IPS-20b (cell line): Measurements from ENCODE around the gene ROR1.

Source experiments
- H3K27ac ChIP-seq: one replicate; pipeline ENCODE4 v1.5.1; 2013; ENCODE audit warnings: low read length
- H3K27me3 ChIP-seq: 2 replicates; pipeline ENCODE4 v1.6.1; 2013; ENCODE audit warnings: mild to moderate bottlenecking, low read length, inconsistent platforms; ENCODE audit not compliant: insufficient read depth
- H3K36me3 ChIP-seq: 2 replicates; pipeline ENCODE4 v1.6.1; 2013; ENCODE audit warnings: low read depth, mild to moderate bottlenecking, inconsistent platforms, low read length, moderate library complexity; ENCODE audit not compliant: insufficient read depth
- H3K4me1 ChIP-seq: 2 replicates; pipeline ENCODE4 v1.6.1; 2013; ENCODE audit warnings: mild to moderate bottlenecking, control low read depth, inconsistent platforms, low read length, moderate library complexity; ENCODE audit not compliant: insufficient read depth
- H3K4me3 ChIP-seq: 2 replicates; pipeline ENCODE4 v1.5.1; 2013; ENCODE audit warnings: mild to moderate bottlenecking, low read length, inconsistent platforms
- H3K9ac ChIP-seq: 2 replicates; pipeline ENCODE4 v1.6.1; 2013; ENCODE audit warnings: low read depth, mild to moderate bottlenecking, inconsistent platforms, low read length, moderate library complexity
- H3K9me3 ChIP-seq: 2 replicates; pipeline ENCODE4 v1.6.1; 2013; ENCODE audit warnings: mild to moderate bottlenecking, low read depth, low read length, inconsistent platforms; ENCODE audit not compliant: insufficient read depth

Gene ROR1

DNA sequence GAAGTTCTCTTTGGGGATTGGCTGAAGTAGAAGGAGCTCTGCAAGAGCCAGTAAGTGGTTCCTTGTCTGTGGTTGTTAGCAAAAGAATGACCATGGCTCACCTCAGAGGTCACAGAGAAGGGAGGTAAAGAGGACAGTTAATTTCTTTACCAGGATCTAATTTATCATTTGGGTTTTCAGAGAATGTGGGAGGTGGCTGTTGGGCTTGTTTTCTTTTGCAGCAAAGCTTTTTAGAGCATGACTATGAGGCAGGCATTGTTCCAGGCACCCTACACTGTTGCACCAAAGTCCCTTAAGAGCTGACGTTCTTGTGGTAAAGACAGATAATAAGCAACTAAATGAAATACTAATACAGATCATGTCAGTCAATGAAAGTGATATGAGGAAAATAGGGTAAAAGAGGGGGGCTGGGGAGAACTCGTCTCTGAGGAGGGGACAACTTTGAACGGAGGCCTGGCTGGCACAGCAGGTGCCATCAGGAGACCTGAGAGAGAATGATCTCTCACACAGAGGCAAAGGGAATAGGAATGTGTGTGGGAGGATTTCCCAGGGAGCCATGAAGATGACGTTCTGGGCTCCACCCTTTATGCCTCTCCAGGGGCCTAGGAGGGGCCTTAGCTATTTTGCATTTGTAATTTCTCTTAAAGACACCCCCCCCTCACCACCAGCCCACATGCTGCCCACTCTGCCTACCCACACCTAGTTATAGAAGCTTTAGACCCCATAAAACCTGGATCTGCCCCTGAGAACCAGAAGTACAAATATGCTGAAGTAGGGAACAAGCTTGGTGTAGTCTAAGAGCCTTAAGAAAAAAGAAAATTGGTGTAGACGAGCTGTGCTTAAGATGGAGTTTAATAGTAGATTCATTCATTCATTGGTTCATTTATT, 177.5 kb downstream of the ROR1 start:
- no peaks in the 10 kb centered on the region for H3K36me3 ChIP-seq
- H3K4me3 ChIP-seq = no peak overlapping the region
- no peak overlapping the region for H3K9ac ChIP-seq
- peaks cover 17% of the 10 kb centered on the region for H3K4me1 ChIP-seq
- H3K27me3 ChIP-seq = no peaks in the 10 kb centered on the region
- peaks cover 15% of the 10 kb centered on the region for H3K9me3 ChIP-seq
- H3K27ac ChIP-seq = no peak overlapping the region

DNA sequence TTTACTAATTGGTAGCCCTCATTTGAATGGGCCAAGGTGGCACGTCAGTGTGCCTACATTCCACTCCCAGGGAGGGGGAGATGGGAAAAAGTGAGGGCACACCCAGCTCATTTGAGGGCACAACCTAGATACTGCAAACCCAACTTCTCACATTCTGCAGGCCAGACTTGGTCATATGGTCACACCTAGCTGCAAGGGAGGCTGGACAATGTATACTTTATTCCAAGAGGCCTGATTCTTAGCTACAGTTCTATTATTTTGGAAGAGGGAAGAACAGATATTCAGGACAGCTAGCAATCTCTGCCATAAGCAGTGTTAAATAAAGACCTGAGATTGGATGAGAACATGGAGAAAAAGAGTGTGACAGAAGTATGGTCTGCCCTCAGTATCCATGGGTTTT, 180.4 kb downstream of the ROR1 start:
- H3K4me1 ChIP-seq = peaks cover 11% of the 10 kb centered on the region
- no peak overlapping the region for H3K27ac ChIP-seq
- no peaks in the 10 kb centered on the region for H3K27me3 ChIP-seq
- no peaks in the 10 kb centered on the region for H3K36me3 ChIP-seq
- peaks cover 15% of the 10 kb centered on the region for H3K9me3 ChIP-seq
- no peak overlapping the region for H3K4me3 ChIP-seq
- no peak overlapping the region for H3K9ac ChIP-seq

DNA sequence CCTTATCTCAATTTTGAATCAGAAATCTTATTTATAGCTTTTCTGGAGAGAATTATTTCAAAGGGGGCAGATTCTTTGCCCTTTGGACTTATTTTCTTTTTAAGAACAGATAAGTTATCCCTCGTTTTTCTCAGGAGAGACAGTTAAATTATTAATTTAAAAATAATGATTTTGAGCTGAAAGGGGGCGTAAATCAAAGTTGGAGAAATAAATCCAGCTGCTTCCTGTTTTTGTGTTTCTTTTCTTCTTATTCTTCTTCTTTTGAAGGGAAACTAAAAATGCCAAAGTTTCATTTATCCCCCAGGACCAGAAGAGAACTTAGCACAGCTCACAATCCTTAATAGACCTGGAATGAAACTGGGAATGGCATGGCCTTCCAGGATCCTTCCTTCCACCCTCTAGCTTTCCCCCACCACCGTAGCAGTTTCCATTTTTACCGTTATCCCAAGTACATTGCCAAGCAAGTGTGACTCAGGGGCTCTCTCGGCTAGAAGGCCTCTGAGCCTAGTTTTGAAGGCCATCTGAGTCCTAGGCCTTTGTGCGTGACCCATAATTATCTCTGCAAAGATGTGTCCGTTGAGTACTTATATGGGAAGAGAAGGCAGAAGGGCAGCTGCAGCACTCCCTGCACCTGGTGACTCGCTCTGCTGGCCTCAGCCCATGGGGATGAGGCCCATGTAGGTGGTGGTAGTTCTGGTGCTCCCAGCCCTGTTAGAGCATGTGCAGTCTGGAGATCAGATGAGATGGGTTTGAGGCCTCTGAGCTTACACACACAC, 181.7 kb downstream of the ROR1 start:
- Histone ChIP-seq H3K27me3 (no peaks in the 10 kb centered on the region), H3K9me3 (peaks cover 15% of the 10 kb centered on the region), H3K27ac (no peak overlapping the region), H3K4me3 (no peak overlapping the region), H3K9ac (no peak overlapping the region), H3K4me1 (peaks cover 9% of the 10 kb centered on the region), H3K36me3 (no peaks in the 10 kb centered on the region)

DNA sequence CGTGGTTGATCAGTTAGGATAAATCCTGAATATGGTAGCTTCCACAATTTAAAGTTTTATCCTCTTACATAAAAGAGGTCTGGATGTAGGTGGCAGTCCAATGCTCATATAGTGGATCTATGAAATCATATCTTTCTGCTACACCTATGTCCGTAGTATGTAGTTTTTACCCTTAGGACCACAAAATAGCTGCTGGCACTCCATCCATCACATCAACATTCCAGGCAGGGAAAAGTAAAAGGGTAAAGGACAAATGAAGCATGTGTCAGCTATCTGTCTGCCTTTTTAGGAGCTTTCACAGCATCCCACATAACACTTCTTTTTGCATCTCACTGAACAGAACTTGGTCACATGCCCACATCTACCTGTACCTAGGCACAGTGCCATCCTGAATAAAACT, 184.7 kb downstream of the ROR1 start:
- no peak overlapping the region for H3K9ac ChIP-seq
- H3K27ac ChIP-seq = no peak overlapping the region
- H3K36me3 ChIP-seq = no peaks in the 10 kb centered on the region
- H3K4me1 ChIP-seq = no peaks in the 10 kb centered on the region
- peaks cover 8% of the 10 kb centered on the region for H3K9me3 ChIP-seq
- H3K4me3 ChIP-seq = no peak overlapping the region
- no peaks in the 10 kb centered on the region for H3K27me3 ChIP-seq

DNA sequence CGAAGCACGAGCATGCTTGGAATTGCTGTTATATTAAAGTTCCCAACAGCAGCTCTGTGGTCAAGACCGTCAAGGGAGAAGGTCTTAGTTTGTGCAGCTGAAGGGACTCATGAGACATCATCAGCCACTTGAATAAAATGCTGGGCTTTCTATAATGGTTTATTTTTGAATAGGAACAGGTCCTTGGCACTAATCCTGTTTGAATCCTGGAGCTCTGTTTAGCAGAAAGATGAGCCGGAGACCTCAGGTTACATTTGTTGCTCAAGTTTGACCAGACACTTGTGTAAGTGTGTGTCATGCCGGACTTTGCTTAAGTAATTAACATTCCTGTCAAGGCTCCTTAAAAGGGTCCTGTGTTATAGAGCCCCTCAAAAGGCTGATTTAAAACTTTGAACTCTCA, 186.5 kb downstream of the ROR1 start:
- Histone ChIP-seq H3K27me3 (no peaks in the 10 kb centered on the region), H3K4me3 (no peak overlapping the region), H3K4me1 (no peaks in the 10 kb centered on the region), H3K9ac (no peak overlapping the region), H3K36me3 (no peaks in the 10 kb centered on the region), H3K27ac (no peak overlapping the region), H3K9me3 (no peaks in the 10 kb centered on the region)

DNA sequence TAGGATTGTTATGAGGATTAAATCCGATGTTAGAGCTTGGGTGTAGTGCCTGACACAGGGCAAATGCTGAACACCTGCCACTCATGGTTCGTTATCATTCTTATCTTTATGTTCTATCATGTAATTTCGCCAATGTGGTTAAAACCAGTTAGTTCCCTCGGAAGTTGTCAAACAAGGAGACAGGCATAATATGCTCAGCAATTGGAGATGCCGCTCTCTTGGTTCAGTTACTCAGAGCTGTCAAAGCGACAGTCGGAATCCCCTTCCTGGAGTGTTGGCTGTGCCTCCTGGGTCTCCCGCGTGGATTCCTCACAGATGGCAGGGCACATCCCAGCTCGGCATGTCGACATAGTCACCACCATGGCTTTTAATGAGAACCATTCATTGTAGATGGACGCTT, 192.2 kb downstream of the ROR1 start:
- no peak overlapping the region for H3K9ac ChIP-seq
- peaks cover 7% of the 10 kb centered on the region; the same call in 1 of the 2 replicates for H3K4me1 ChIP-seq
- H3K4me3 ChIP-seq = no peak overlapping the region

DNA sequence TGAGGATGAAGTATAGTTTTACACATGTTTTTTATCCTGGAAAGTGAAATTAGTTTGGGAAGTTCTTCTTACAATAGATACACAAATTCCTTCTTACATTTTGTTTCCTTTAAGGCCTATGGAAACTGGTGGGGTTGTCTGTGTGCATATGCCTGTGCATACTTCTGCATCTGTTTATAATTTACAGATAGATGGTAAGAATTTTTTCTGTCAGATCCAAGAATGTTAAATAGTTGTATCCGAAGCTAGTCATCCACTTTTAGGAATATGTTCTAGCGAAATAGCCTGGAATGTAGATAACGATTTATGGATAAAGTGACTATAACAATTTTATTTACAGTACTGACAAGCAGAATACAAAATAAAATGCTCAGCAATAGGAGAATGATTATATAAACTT, 194.1 kb downstream of the ROR1 start:
- Histone ChIP-seq H3K4me1 (peaks cover 7% of the 10 kb centered on the region; the same call in 1 of the 2 replicates), H3K9me3 (no peaks in the 10 kb centered on the region), H3K36me3 (no peaks in the 10 kb centered on the region), H3K27me3 (no peaks in the 10 kb centered on the region), H3K27ac (no peak overlapping the region), H3K4me3 (no peak overlapping the region), H3K9ac (no peak overlapping the region)

More for the DNA sequence above, 192.2 kb downstream of the ROR1 start:
- Histone ChIP-seq H3K27me3 (no peaks in the 10 kb centered on the region), H3K27ac (no peak overlapping the region), H3K9me3 (no peaks in the 10 kb centered on the region), H3K36me3 (no peaks in the 10 kb centered on the region)

DNA sequence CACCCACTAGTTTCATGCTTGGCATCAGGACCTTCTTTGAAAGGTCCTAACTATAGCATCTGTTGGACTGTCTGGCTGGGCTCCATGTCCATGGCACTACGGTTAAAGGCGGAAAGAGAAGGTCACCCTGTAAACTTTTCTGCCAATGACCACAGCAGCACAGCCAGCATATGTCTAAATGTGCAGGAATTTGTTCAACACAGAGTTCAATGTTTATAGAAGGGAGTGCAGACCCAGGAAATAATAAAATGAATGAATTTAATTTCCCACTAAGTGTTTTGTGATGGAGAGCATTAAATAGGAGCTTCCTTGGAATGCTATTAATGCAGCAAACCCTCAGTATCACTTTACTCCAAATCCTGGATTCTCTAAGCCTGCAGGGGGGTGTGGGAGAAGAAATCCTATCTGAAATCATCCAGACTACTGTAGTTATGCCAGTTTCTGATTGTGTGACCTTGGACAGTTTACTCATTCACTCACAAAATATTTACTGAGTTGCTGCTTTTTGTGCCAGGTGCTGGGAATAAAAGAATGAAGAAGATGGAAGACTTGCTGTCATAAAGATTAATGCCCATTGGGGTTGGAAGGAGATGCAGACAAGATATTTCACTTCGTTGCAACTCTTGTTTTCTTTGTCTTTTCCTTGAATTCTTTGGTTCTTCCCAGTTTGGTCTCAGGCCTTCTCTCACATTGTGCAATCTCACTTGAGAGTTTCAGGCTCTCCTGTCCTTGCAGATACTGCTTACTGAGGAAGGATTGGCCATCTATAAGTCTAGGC, 195.0 kb downstream of the ROR1 start:
- Histone ChIP-seq H3K27ac (no peak overlapping the region), H3K9ac (no peak overlapping the region), H3K36me3 (no peaks in the 10 kb centered on the region), H3K9me3 (no peaks in the 10 kb centered on the region), H3K4me1 (peaks cover 7% of the 10 kb centered on the region; the same call in 1 of the 2 replicates), H3K4me3 (no peak overlapping the region), H3K27me3 (no peaks in the 10 kb centered on the region)

DNA sequence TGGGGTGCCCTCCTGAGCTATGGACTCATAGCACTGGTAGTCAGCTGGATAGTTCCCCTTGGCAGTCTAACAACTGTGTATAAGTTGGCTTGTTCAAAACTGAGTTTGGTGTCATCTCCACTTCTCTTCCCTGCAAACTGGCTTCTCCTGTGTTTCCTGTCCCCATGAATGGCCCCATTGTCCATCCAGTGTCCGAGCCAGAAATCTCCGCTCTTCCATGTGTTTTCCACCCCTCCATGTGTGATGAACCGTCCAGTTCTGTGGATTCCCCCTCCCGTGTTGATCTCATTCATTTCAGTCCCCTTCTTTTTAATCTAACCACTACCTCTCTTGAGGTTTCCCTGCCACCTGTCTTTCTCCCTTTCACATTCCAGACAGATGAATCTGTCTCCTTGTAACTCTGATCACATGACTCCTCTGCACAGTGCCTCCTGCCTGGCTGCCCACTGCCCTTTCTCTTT, 195.7 kb downstream of the ROR1 start:
- H3K9ac ChIP-seq = no peak overlapping the region
- no peaks in the 10 kb centered on the region for H3K9me3 ChIP-seq
- H3K27ac ChIP-seq = no peak overlapping the region
- H3K27me3 ChIP-seq = no peaks in the 10 kb centered on the region
- no peak overlapping the region for H3K4me3 ChIP-seq
- peaks cover 7% of the 10 kb centered on the region; the same call in 1 of the 2 replicates for H3K4me1 ChIP-seq
- H3K36me3 ChIP-seq = no peaks in the 10 kb centered on the region

DNA sequence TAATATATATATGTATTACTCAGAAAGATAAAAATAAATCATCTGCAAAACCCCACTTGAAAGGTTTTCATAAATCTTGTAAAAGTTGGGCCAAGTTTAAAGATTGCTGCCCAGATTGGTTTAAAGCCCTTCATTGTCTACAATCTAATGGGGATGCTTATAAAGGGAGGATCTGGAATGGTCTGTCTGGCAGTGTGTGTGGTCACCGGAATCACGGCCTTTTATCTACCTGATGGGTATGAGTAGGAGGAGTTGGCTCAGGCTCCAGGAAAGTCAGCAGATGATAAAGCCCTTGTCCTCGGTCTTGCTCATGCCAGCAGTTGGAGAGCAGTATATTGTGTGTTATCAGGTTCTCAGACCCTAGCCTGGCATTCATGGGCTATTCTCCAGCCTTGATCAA, 197.7 kb downstream of the ROR1 start:
- no peaks in the 10 kb centered on the region for H3K9me3 ChIP-seq
- H3K36me3 ChIP-seq = no peaks in the 10 kb centered on the region
- H3K4me3 ChIP-seq = no peak overlapping the region
- H3K4me1 ChIP-seq = peaks cover 3% of the 10 kb centered on the region; the same call in 1 of the 2 replicates
- no peaks in the 10 kb centered on the region for H3K27me3 ChIP-seq
- no peak overlapping the region for H3K9ac ChIP-seq
- H3K27ac ChIP-seq = no peak overlapping the region

DNA sequence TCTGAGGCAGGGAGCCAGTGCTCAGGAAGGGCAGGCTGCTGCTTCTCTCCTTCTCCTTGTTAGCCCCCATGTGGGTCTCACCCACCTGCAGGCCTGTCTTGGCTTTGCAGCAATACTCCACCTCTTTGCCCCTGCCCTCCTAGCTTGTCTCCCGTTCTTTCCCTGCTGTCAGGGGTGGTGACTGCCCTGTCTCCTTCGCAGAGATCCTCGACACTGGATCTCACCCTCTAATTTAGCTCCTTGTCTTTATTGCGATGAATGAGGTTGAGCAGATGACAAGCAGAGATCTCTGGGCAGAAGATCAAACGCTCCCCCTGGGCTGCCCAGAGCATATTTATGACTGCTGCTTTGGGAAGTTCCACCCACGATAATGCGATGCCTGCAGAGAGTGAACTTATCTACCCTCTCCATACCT, 199.2 kb downstream of the ROR1 start:
- no peaks in the 10 kb centered on the region for H3K27me3 ChIP-seq
- H3K9me3 ChIP-seq = no peaks in the 10 kb centered on the region

More for the DNA sequence above, 199.2 kb downstream of the ROR1 start:
- no peaks in the 10 kb centered on the region for H3K36me3 ChIP-seq
- H3K27ac ChIP-seq = no peak overlapping the region
- no peak overlapping the region for H3K9ac ChIP-seq
- no peak overlapping the region for H3K4me3 ChIP-seq
- peaks cover 3% of the 10 kb centered on the region; the same call in 1 of the 2 replicates for H3K4me1 ChIP-seq
